Skeletal muscle tissue (tissue), 4 donors: Measurements from ENCODE around the gene COLEC11. TPM values are rescaled to one million over a fixed set of nuclear protein-coding genes. Genes with fewer than 3 reads are reported as not detected.

Experiments used
- H3K27ac ChIP-seq: one replicate; pipeline ENCODE4 v1.7.0; 2013; ENCODE audit warnings: mild to moderate bottlenecking, low read depth, low read length, inconsistent platforms
- H3K27me3 ChIP-seq, 3 donors: one replicate each; pipeline ENCODE4 v1.7.0; 2013; ENCODE audit warnings: low read length in 3 of 3; ENCODE audit not compliant: control insufficient read depth in 3 of 3, insufficient read depth in 3 of 3
- H3K36me3 ChIP-seq, 3 donors: one replicate each; pipeline ENCODE4 v1.7.0; 2013; ENCODE audit warnings: low read length in 3 of 3; ENCODE audit not compliant: control insufficient read depth in 3 of 3, insufficient read depth in 3 of 3
- H3K4me1 ChIP-seq, 3 donors: one replicate each; pipeline ENCODE4 v1.7.0; 2013; ENCODE audit warnings: low read length in 3 of 3, mild to moderate bottlenecking in 3 of 3; ENCODE audit not compliant: control insufficient read depth in 3 of 3, insufficient read depth in 3 of 3
- H3K4me3 ChIP-seq, 3 donors: one replicate each; pipeline ENCODE4 v1.7.0; 2013; ENCODE audit warnings: low read length in 3 of 3
- H3K9ac ChIP-seq, 3 donors: one replicate each; pipeline ENCODE4 v1.7.0; 2013; ENCODE audit warnings: low read length in 3 of 3, mild to moderate bottlenecking in 3 of 3, moderate library complexity in 2 of 3, low read depth in 1 of 3
- H3K9me3 ChIP-seq, 3 donors: one replicate each; pipeline ENCODE4 v1.7.0; 2013; ENCODE audit warnings: low read length in 3 of 3; ENCODE audit not compliant: control insufficient read depth in 3 of 3
- total RNA-seq: library from RNA; depleted of rRNA; stranded (reverse); fragments of >200 nt; gene quantifications from one replicate; pipeline ENCODE4 v1.2.3, GENCODE V29; 2014
- donor health status: Osteomylitis.

COLEC11 gene
- total RNA-seq, 1 donor from 2014 or later: not detected

DNA sequence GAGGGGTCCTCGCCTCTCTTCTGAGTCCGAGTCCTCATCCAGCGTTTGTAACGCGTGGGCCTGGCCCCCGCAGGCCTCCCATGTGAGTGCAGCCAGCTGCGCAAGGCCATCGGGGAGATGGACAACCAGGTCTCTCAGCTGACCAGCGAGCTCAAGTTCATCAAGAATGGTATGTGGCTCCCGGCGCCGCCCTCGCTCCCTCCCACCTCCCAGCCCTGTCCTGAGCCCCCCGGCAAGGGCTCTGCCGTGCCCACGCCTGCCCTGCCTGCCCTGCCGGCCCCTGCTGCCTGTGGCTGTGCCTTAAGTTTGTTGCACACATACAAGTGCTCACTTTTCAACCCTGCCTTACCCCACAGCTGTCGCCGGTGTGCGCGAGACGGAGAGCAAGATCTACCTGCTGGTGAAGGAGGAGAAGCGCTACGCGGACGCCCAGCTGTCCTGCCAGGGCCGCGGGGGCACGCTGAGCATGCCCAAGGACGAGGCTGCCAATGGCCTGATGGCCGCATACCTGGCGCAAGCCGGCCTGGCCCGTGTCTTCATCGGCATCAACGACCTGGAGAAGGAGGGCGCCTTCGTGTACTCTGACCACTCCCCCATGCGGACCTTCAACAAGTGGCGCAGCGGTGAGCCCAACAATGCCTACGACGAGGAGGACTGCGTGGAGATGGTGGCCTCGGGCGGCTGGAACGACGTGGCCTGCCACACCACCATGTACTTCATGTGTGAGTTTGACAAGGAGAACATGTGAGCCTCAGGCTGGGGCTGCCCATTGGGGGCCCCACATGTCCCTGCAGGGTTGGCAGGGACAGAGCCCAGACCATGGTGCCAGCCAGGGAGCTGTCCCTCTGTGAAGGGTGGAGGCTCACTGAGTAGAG, 48.7 kb downstream of the COLEC11 start:
- H3K27me3 ChIP-seq: peaks cover 1 to 6% (median 3%) of the 10 kb centered on the region in 3 donors
- H3K27ac ChIP-seq: no peak overlapping the region
- H3K36me3 ChIP-seq: no peaks in the 10 kb centered on the region
- no peaks in the 10 kb centered on the region for H3K4me1 ChIP-seq
- H3K9me3 ChIP-seq: no peaks in the 10 kb centered on the region
- no peak overlapping the region for H3K4me3 ChIP-seq
- H3K9ac ChIP-seq: no peak overlapping the region

DNA sequence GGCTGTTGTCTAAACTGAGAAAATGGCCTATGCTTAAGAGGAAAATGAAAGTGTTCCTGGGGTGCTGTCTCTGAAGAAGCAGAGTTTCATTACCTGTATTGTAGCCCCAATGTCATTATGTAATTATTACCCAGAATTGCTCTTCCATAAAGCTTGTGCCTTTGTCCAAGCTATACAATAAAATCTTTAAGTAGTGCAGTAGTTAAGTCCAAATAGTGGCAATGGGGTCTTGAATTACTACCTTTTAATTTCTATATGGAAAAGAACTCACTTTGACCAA, 49.3 kb downstream of the COLEC11 start:
- Histone ChIP-seq H3K9ac (no peak overlapping the region), H3K36me3 (no peaks in the 10 kb centered on the region), H3K9me3 (no peaks in the 10 kb centered on the region), H3K4me1 (no peaks in the 10 kb centered on the region), H3K27ac (no peak overlapping the region), H3K27me3 (peaks cover 4 to 7% (median 4%) of the 10 kb centered on the region in 3 donors), H3K4me3 (no peak overlapping the region)

DNA sequence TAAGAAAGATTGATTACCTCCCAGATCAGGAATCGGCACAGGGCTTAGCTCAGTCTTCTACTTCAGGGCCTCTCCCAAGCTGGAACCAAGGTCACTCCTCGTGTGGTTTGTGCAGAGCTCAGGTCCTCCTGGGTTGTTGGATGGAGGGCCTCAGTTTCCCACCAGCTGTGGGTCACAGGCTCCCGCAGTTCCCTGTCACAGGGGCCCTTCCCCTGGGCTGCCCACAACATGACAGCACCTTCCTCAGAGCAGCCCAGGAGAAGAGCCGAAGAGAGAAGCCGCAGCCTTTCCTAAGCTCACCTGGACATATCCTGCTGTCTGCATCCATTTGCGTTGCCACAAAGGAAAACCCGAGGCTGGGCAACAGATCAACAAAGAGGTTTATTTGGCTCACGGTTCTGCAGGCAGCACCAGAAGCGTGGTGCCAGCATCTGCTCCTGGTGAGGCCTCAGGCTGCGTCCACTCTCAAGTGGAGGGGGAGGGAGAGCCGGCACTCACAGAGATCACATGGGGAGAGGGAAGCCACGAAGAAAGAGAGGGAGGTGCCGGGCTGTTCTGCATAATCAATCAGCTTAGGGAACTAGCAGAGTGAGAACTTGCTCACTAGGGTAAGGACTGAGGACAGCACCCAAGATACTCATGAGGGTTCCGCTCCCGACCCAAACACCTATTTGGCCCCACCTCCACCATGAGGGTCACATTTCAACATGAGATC, 50.1 kb downstream of the COLEC11 start:
- Histone ChIP-seq H3K27ac (no peak overlapping the region), H3K27me3 (peaks cover 4 to 13% (median 5%) of the 10 kb centered on the region in 3 donors), H3K9me3 (no peaks in the 10 kb centered on the region), H3K36me3 (no peaks in the 10 kb centered on the region), H3K4me1 (no peaks in the 10 kb centered on the region), H3K9ac (no peak overlapping the region), H3K4me3 (no peak overlapping the region)

DNA sequence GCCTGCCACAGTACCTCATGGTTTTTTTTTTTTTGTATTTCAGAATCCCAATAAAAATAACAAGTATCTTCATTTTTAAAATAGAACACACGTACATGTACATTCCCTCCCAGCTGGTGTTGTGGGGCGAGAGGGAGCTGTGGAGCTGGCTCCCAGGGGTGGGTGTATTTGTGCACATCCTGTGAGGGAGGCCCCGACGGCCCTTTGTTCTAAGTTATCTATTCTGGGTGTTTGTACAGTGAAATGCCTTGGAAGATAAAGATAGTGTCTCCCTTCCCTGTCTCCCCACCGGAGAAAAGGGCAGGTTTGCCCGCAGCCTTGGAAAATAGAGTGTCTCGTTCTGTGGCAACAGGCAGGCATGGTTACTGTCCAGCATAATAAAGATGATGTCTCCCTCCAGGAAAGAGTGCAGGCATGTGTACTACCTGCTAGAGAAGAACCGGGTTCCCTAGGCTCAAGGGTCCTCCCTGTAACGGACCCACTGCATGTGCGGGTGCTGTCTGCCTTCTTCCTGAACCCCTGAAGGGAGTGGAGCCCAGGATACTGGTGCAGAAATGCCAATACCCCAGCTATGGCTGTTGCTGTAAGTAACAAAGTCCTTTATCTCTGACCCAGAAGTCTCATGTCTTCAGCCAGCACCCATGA, 51.0 kb downstream of the COLEC11 start:
- H3K4me1 ChIP-seq: peaks cover 0 to 5% (median 4%) of the 10 kb centered on the region in 3 donors
- no peaks in the 10 kb centered on the region for H3K36me3 ChIP-seq
- H3K27ac ChIP-seq: no peak overlapping the region
- no peaks in the 10 kb centered on the region for H3K9me3 ChIP-seq
- H3K4me3 ChIP-seq: no peak overlapping the region
- H3K9ac ChIP-seq: no peak overlapping the region
- peaks cover 4 to 14% (median 7%) of the 10 kb centered on the region in 3 donors for H3K27me3 ChIP-seq

DNA sequence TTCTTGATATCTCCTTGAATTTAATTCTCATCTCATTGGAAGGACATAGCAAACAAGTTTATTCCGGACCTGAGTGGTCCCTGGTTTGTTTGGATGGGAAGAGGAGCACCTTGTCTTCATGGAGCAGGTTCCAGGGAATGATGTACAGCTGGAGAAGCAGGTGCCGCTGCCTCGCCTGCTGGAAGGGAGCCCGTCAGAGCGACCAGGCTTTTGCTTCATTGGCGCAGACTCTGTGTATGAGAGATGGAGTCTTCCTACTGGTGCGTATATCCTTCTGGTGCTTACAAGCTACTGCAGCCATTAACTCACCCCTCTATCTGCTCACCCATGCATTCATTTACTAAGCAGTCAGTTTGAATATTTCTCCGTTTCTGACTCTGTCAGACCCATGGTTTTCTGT, 51.5 kb downstream of the COLEC11 start:
- no peak overlapping the region for H3K4me3 ChIP-seq
- no peaks in the 10 kb centered on the region for H3K36me3 ChIP-seq

DNA sequence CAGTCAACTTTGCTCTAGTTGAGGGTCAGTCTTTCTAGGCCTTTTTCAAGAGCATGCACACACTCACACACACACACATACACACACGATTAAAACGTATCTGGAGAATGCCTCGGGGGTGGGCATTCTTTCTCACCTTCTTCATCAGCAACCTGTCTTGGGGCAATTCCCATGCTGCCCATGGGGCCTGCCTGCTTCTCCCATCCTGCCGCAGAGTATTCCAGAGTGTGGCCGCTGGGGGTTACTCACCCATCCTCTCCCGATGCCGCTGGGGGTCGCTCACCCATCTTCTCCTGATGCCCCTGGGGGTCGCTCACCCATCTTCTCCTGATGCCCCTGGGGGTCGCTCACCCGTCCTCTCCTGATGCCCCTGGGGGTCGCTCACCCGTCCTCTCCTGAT, 52.3 kb downstream of the COLEC11 start:
- Histone ChIP-seq H3K27ac (no peak overlapping the region), H3K36me3 (no peaks in the 10 kb centered on the region), H3K27me3 (peaks cover 4 to 21% (median 14%) of the 10 kb centered on the region in 3 donors), H3K4me3 (no peak overlapping the region), H3K9me3 (no peaks in the 10 kb centered on the region), H3K9ac (no peak overlapping the region), H3K4me1 (peaks cover 8 to 14% (median 14%) of the 10 kb centered on the region in 3 donors)

More for the DNA sequence above, 51.5 kb downstream of the COLEC11 start:
- Histone ChIP-seq H3K4me1 (peaks cover under 1 to 8% (median 6%) of the 10 kb centered on the region in 3 donors), H3K9me3 (no peaks in the 10 kb centered on the region), H3K9ac (no peak overlapping the region), H3K27ac (no peak overlapping the region), H3K27me3 (peaks cover 4 to 14% (median 7%) of the 10 kb centered on the region in 3 donors)

DNA sequence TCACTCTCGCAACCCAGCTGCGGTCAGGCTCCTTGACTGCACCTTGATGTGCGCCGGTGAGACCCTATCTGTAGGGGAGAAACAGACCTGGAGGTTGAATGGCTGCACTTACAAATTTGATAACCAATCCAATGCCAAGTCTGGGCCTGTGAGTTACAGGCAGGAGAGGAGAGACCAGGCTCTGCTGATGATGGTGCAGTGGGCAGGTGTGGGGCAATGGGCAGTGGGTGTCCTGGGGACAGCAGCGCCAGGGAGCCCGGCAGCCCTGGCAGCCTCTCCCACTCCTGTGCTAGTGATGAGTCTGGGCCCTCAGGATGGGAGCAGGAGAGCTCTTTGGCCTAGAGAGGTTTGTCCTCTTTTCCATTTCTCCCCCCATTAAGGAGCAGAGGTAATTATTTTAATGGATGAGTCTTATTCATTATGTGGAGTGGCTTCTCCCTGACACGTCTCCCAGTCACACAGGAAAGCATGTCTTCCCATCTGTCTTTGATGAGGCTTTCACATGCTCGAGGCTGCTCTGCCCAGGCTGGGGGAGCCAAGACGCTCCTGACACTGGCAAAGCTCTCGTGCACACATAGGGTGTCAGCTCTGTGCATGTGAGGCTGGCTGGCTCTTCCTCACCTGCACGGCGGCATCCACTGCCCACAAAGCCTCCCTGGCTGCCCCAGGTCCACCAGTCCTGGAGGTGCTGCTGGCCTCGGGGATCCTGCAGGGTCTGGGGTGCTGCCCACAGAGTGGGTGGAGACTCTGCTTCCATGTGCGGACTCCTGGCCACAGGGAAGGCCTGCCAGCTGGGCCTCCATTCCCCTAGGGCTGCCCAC, 53.1 kb downstream of the COLEC11 start:
- H3K36me3 ChIP-seq: no peaks in the 10 kb centered on the region
- no peak overlapping the region for H3K9ac ChIP-seq
- H3K27me3 ChIP-seq: peaks cover 4 to 27% (median 19%) of the 10 kb centered on the region in 3 donors
- no peak overlapping the region for H3K4me3 ChIP-seq
- H3K27ac ChIP-seq: no peak overlapping the region
- no peaks in the 10 kb centered on the region for H3K9me3 ChIP-seq
- H3K4me1 ChIP-seq: peaks cover 9 to 15% (median 14%) of the 10 kb centered on the region in 3 donors

DNA sequence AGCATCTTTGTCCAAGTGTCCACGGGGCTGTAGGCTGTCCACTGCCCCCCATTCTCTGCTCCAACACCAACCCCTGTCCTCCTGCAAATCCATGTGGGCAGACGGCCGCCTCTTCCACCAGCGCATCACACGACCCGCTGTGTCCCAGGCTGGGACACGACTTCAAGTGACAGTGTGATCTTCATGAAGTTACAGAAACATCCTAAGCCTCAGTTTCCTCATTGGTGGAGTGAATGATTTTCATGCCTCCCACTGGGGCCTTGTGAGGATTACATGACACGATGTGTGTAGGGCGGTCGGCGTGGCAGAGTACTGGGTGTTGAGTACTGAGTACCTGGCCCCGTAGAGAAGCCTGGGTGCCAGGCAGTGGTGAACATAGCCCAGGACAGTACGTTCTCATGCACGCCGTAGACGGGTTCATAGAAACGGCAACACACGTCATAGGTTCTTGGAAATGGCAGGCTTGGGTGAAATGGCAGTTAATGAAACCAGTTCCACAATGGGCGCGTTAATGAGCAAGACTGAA, 53.8 kb downstream of the COLEC11 start:
- H3K36me3 ChIP-seq: no peaks in the 10 kb centered on the region
- H3K27me3 ChIP-seq: peaks cover 4 to 29% (median 24%) of the 10 kb centered on the region in 3 donors
- no peak overlapping the region for H3K27ac ChIP-seq
- H3K9ac ChIP-seq: no peak overlapping the region
- no peak overlapping the region for H3K4me3 ChIP-seq
- peaks cover 9 to 15% (median 14%) of the 10 kb centered on the region in 3 donors for H3K4me1 ChIP-seq
- no peaks in the 10 kb centered on the region for H3K9me3 ChIP-seq

DNA sequence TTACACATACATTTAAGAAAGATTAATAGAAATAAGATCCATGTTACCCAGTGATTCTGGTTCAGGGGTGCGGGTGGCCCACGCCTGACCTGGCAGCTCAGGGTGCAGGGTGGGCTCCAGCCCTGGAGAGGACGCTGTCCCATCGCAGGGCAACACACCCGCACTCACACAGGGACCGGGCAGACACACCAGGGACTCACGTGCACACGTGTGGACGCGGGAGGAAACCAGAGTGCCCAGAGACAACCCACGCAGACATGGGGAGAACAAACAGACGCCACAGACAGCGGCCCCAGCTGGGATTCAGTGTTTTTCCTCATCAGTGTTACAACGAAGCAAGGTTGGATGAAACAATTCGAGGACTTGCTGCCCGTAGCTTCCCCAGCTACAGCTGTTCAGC, 54.7 kb downstream of the COLEC11 start:
- no peaks in the 10 kb centered on the region for H3K36me3 ChIP-seq
- H3K9ac ChIP-seq: no peak overlapping the region
- H3K4me3 ChIP-seq: no peak overlapping the region
- H3K4me1 ChIP-seq: peaks cover 9 to 15% (median 14%) of the 10 kb centered on the region in 3 donors
- H3K27me3 ChIP-seq: peaks cover 4 to 31% (median 29%) of the 10 kb centered on the region in 3 donors
- no peaks in the 10 kb centered on the region for H3K9me3 ChIP-seq
- no peak overlapping the region for H3K27ac ChIP-seq
